Heart left ventricle (tissue), 13 donors: Measurements from ENCODE around the gene KRTAP5-5.

Experiments used
- CTCF ChIP-seq, 12 donors: fragments of 200-600 bp; sonication (generic) in 4 of 12; IDR thresholded peaks; one replicate each; pipeline versions ENCODE4 v1.5.0 to v1.8.0; 2018 to 2022; ENCODE audit warnings: antibody characterized with exemption in 12 of 12, mild to moderate bottlenecking in 5 of 12
- POLR2A ChIP-seq, 2 donors: fragments of 450-650 bp; IDR thresholded peaks; one replicate each; pipeline ENCODE4 v1.6.1; 2017; ENCODE audit warnings: antibody characterized with exemption in 2 of 2, mild to moderate bottlenecking in 2 of 2, moderate library complexity in 2 of 2
- donor health status: ischemic (EF 13 %, LVEDD 7.1; RV severe dilation, severe dysfunction).
- donor health status: DM: no; HTN: yes; CAD: no.
- donor health status: DM: no; HTN: no; CAD: no.
- donor health status: ischemic (EF 25% LVEDD 6.9; RV normal size, moderate dysfunction).
- donor health status: ischemic (EF 25% LVEDD 5.7; RV mildly dilated, moderate dysfunction).
- donor health status: ischemic (EF 35%, LVEDD 5.7; RV mildly dilated, moderate dysfunction).
- donor health status: nonischemic (EF 11% LVEDD 7.7; RV severe dilation, severe dysfunction).
- donor health status: DM: yes; HTN: yes; CAD: no.
- donor health status: PGD.
- donor health status: ischemic (EF 29% LVEDD 5.4; RV normal size, mild dysfunction).
- donor health status: nonischemic (EF 23%, LVEDD 6.1; RV moderate dilation, normal function).

DNA sequence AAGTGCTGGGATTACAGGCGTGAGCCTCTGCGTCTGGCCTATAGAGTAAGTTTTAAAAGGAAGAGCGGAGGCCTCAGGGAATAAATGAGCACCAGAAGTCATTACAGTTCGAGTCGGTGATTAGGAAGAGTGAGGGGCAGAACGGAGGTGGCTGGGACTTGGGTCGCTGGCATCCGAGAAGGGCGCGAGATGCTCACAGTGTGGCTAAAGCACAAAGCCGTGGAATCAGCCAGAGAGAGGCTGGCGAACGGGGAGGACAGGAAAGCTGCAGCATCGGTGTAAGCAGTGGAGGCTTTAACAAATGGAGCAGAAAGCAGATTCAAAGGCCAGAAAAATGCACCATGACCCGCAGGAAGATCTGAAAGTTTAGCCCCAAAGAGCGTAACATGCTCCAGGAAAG lies 5.0 kb upstream of the KRTAP5-5 start:
- TF ChIP-seq CTCF (IDR thresholded peaks at IDR 0.05) (no peak), POLR2A (IDR thresholded peaks at IDR 0.05) (no peak)
